GM23338 (cell line): ENCODE measurements around the gene MRGPRF. TPM values are rescaled to one million over a fixed set of nuclear protein-coding genes. Genes with fewer than 3 reads are reported as not detected.

Source experiments
- CREB1 ChIP-seq: fragments of 250-450 bp; sonication (Bioruptor Pico); IDR thresholded peaks from 2 replicates; pipeline ENCODE4 v1.5.0; 2020; ENCODE audit warnings: low read depth, mild to moderate bottlenecking, moderate library complexity
- CTCF ChIP-seq, 2 experiments: fragments of 200-600 bp in 1 of 2; sonication (generic) in 1 of 2; conservative IDR thresholded peaks; 2 replicates each; pipeline versions ENCODE4 v1.5.1 to v1.6.1; 2016 to 2017; ENCODE audit warnings: antibody characterized with exemption in 2 of 2, low read depth in 2 of 2, mild to moderate bottlenecking in 2 of 2, moderate library complexity in 1 of 2
- EZH2phosphoT487 ChIP-seq: fragments of 200-600 bp; sonication (generic); IDR thresholded peaks from one replicate; pipeline ENCODE4 v1.8.1; 2018; ENCODE audit warnings: antibody characterized with exemption; ENCODE audit not compliant: unreplicated experiment
- JUNB ChIP-seq: IDR thresholded peaks from one replicate; pipeline ENCODE4 v1.6.1; 2016; ENCODE audit warnings: antibody characterized with exemption; ENCODE audit not compliant: unreplicated experiment
- NANOG ChIP-seq: IDR thresholded peaks from 2 replicates; pipeline ENCODE4 v1.6.1; 2016; ENCODE audit warnings: antibody characterized with exemption, borderline replicate concordance
- POLR2AphosphoS5 ChIP-seq: IDR thresholded peaks from 2 replicates; pipeline ENCODE4 v1.6.1; 2016; ENCODE audit warnings: antibody characterized with exemption, low read depth
- REST ChIP-seq: IDR thresholded peaks from one replicate; pipeline ENCODE4 v1.6.1; 2018; ENCODE audit warnings: antibody characterized with exemption; ENCODE audit not compliant: unreplicated experiment
- STAT1 ChIP-seq: IDR thresholded peaks from one replicate; pipeline ENCODE4 v1.6.1; 2016; ENCODE audit warnings: antibody characterized with exemption; ENCODE audit not compliant: unreplicated experiment
- ZNF114 ChIP-seq: fragments of 250-450 bp; sonication (Bioruptor Pico); IDR thresholded peaks from 2 replicates; pipeline ENCODE4 v1.5.0; 2020; ENCODE audit warnings: mild to moderate bottlenecking, moderate library complexity
- ZNF462 ChIP-seq: fragments of 250-450 bp; sonication (Bioruptor Pico); IDR thresholded peaks from 2 replicates; pipeline ENCODE4 v1.5.0; 2020; ENCODE audit warnings: mild to moderate bottlenecking, moderate library complexity
- polyA plus RNA-seq: library from polyadenylated mRNA; unstranded; fragments of >200 nt; fragmentation: Nextera tagmentation; extraction: Ambion mirVana; gene quantifications from 2 replicates; pipeline ENCODE4 v1.2.1, GENCODE V29; 2016
- total RNA-seq: library from RNA; depleted of rRNA; stranded (reverse); fragments of >200 nt; shearing (Covaris generic); gene quantifications from 2 replicates; pipeline ENCODE4 v1.2.3, GENCODE V29; 2014
- TF ChIP-seq, protein P1 (sequence below): IDR thresholded peaks from 2 replicates; pipeline ENCODE4 v1.6.1; 2016; ENCODE audit warnings: antibody characterized with exemption

MRGPRF gene
- total and polyA plus RNA-seq, 2 experiments from 2014 or later = 3.3 to 9.0 TPM

GRCh38 chr11:69062169-69062855 lies 49.3 kb upstream of the MRGPRF start (continued):
- TF ChIP-seq ZNF462 (CRISPR knock-in tag) = no peak
- TF ChIP-seq POLR2AphosphoS5 = no peak
- no peak for TF ChIP-seq JUNB
- no peak for TF ChIP-seq CTCF (conservative IDR thresholded peaks at IDR 0.05; ENCODE audit: low read depth in 2 of 2)
- TF ChIP-seq CREB1 (CRISPR knock-in tag) = no peak
- TF ChIP-seq EZH2phosphoT487 = no peak
- TF ChIP-seq REST = no peak
- TF ChIP-seq STAT1 = no peak
- TF ChIP-seq, protein P1, sequence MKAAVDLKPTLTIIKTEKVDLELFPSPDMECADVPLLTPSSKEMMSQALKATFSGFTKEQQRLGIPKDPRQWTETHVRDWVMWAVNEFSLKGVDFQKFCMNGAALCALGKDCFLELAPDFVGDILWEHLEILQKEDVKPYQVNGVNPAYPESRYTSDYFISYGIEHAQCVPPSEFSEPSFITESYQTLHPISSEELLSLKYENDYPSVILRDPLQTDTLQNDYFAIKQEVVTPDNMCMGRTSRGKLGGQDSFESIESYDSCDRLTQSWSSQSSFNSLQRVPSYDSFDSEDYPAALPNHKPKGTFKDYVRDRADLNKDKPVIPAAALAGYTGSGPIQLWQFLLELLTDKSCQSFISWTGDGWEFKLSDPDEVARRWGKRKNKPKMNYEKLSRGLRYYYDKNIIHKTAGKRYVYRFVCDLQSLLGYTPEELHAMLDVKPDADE = no peak
- TF ChIP-seq ZNF114 = no peak
- no peak for TF ChIP-seq NANOG
